B cell (primary cell): ENCODE results near the gene EFR3B. TPM values are rescaled to one million over a fixed set of nuclear protein-coding genes. Genes with fewer than 3 reads are reported as not detected.

Experiments
- ATAC-seq: fragments of 200-7000 bp; cut with Tn5 transposase; one replicate; pipeline ENCODE4 v1.10.0; 2021; ENCODE audit warnings: low read depth, mild to moderate bottlenecking, moderate number of reproducible peaks, moderate library complexity
- CTCF ChIA-PET: fragments of 350-600 bp; sonication (Branson Sonifier 250); formaldehyde crosslinking; loops from one replicate; lab custom pipeline; 2021; ENCODE audit warnings: antibody characterized with exemption, inconsistent platforms; lab: Charles Lee
- POLR2A ChIA-PET: fragments of 350-600 bp; sonication (Branson Sonifier 250); formaldehyde crosslinking; loops from one replicate; lab custom pipeline; 2021; ENCODE audit warnings: antibody characterized with exemption; lab: Charles Lee
- DNase-seq: peaks from one replicate; pipeline ENCODE4 v3.0.0; 2013
- H2AFZ ChIP-seq: 2 replicates; pipeline ENCODE4 v1.6.1; 2012; ENCODE audit warnings: mild to moderate bottlenecking, low read depth, low read length; ENCODE audit not compliant: insufficient read depth, poor library complexity, severe bottlenecking
- H3K27ac ChIP-seq, 2 donors: 1 replicate in 1 of 2; 2 replicates in 1 of 2; pipeline ENCODE4 v1.5.1; 2012 to 2013; ENCODE audit warnings: low read length in 2 of 2, mild to moderate bottlenecking in 2 of 2, moderate library complexity in 1 of 2
- H3K27me3 ChIP-seq, 4 experiments: fragments of 200-600 bp in 1 of 4; sonication (generic) in 1 of 4; replicated peaks in 1 of 4; 1 replicate in 2 of 4; 2 replicates in 2 of 4; pipeline versions ENCODE4 v1.6.1 to v1.7.0; 2013 to 2016; ENCODE audit warnings: low read length in 3 of 4, mild to moderate bottlenecking in 2 of 4, mixed read lengths in 1 of 4, moderate library complexity in 1 of 4; ENCODE audit not compliant: insufficient read depth in 4 of 4, control insufficient read depth in 3 of 4; ENCODE audit errors: control extremely low read depth in 1 of 4
- H3K36me3 ChIP-seq, 2 experiments: replicated peaks in 1 of 2; 1 replicate in 1 of 2; 2 replicates in 1 of 2; pipeline versions ENCODE4 v1.6.1 to v1.7.1; 2013; ENCODE audit warnings: low read length in 1 of 2; ENCODE audit not compliant: insufficient read depth in 2 of 2, control insufficient read depth in 1 of 2; ENCODE audit errors: control extremely low read depth in 1 of 2, extremely low read depth in 1 of 2
- H3K4me1 ChIP-seq, 2 donors: fragments of 200-600 bp in 1 of 2; sonication (generic) in 1 of 2; 1 replicate in 1 of 2; 2 replicates in 1 of 2; pipeline versions ENCODE4 v1.5.1 to v1.6.1; 2013 to 2017; ENCODE audit warnings: low read length in 2 of 2; ENCODE audit not compliant: control insufficient read depth in 2 of 2, insufficient read depth in 2 of 2
- H3K4me2 ChIP-seq: replicated peaks from 2 replicates; pipeline ENCODE3; 2012; ENCODE audit warnings: mild to moderate bottlenecking, low read depth, low read length; ENCODE audit not compliant: poor library complexity, severe bottlenecking
- H3K4me3 ChIP-seq, 5 experiments: fragments of 200-600 bp in 1 of 5; sonication (generic) in 1 of 5; 1 replicate in 3 of 5; 2 replicates in 2 of 5; pipeline versions ENCODE4 v1.5.1 to v1.7.0; 2011 to 2016; ENCODE audit warnings: low read length in 4 of 5, mild to moderate bottlenecking in 4 of 5, low read depth in 2 of 5, control low read depth in 1 of 5, moderate library complexity in 1 of 5; ENCODE audit not compliant: insufficient read depth in 1 of 5; ENCODE audit errors: control extremely low read depth in 1 of 5, extremely low read depth in 1 of 5
- H3K79me2 ChIP-seq: fragments of 200-600 bp; sonication (generic); one replicate; pipeline ENCODE4 v1.6.0; 2016; ENCODE audit warnings: low read length; ENCODE audit not compliant: control insufficient read depth, insufficient read depth
- H3K9ac ChIP-seq: fragments of 200-600 bp; sonication (generic); 2 replicates; pipeline ENCODE4 v1.6.1; 2017; ENCODE audit warnings: mild to moderate bottlenecking, low read length, moderate library complexity
- H3K9me3 ChIP-seq, 3 donors: one replicate each; pipeline versions ENCODE4 v1.6.1 to v1.7.1; 2013; ENCODE audit warnings: low read length in 2 of 3; ENCODE audit not compliant: control insufficient read depth in 2 of 3, insufficient read depth in 1 of 3; ENCODE audit errors: control extremely low read depth in 1 of 3
- H4K20me1 ChIP-seq: 2 replicates; pipeline ENCODE4 v1.6.0; 2012; ENCODE audit warnings: mild to moderate bottlenecking, low read length; ENCODE audit not compliant: insufficient read depth, control insufficient read depth, poor library complexity, severe bottlenecking
- H3K27ac Mint-ChIP-seq: one replicate; pipeline ENCODE4 v1.8.0; 2021; ENCODE audit warnings: mixed read lengths
- H3K27me3 Mint-ChIP-seq: one replicate; pipeline ENCODE4 v1.8.0; 2021; ENCODE audit warnings: mixed read lengths
- H3K4me1 Mint-ChIP-seq: one replicate; pipeline ENCODE4 v1.8.0; 2021; ENCODE audit warnings: mixed read lengths
- H3K4me3 Mint-ChIP-seq: one replicate; pipeline ENCODE4 v1.8.0; 2021; ENCODE audit warnings: mixed read lengths
- H3K9me3 Mint-ChIP-seq: one replicate; pipeline ENCODE4 v1.8.0; 2022; ENCODE audit warnings: mixed read lengths; ENCODE audit not compliant: insufficient read depth
- EZH2 ChIP-seq: IDR thresholded peaks from 2 replicates; pipeline ENCODE4 v1.6.1; 2012; ENCODE audit warnings: borderline replicate concordance, low read depth, mild to moderate bottlenecking, moderate library complexity, low read length; ENCODE audit not compliant: insufficient read depth, poor library complexity, severe bottlenecking
- WGBS: methylation state at CpG from one replicate; pipeline ENCODE4 v1.1.5; 2013; ENCODE audit warnings: missing lambda C conversion rate; ENCODE audit not compliant: insufficient coverage; 5-methylcytosine and 5-hydroxymethylcytosine counted together
- intact Hi-C: fragments of 100-400 bp; cut with micrococcal nuclease; formaldehyde crosslinking; loops from one replicate; pipeline ENCODE4 v1.10.0; 2022
- polyA plus RNA-seq: library from polyadenylated mRNA; depleted of rRNA; stranded (reverse); fragments of >200 nt; gene quantifications from 2 replicates; pipeline ENCODE4 v1.2.3, GENCODE V29; 2012
- total RNA-seq, 2 donors: library from RNA; stranded (reverse); fragments of 120-200 nt in 1 of 2; gene quantifications; 1 replicate in 1 of 2; 2 replicates in 1 of 2; pipeline versions ENCODE4 v1.2.3 to v1.2.4, GENCODE V29; 2013 to 2022
- TF ChIP-seq, protein P1 (sequence below): fragments of 200-600 bp; IDR thresholded peaks from one replicate; pipeline ENCODE4 v1.8.0; 2022; ENCODE audit warnings: antibody characterized with exemption, mild to moderate bottlenecking

Gene EFR3B
- total and polyA plus RNA-seq, 2 donors (not counting 1 experiment from before 2014, with no cell fraction given): 0.15 TPM; not detected in 1

DNA sequence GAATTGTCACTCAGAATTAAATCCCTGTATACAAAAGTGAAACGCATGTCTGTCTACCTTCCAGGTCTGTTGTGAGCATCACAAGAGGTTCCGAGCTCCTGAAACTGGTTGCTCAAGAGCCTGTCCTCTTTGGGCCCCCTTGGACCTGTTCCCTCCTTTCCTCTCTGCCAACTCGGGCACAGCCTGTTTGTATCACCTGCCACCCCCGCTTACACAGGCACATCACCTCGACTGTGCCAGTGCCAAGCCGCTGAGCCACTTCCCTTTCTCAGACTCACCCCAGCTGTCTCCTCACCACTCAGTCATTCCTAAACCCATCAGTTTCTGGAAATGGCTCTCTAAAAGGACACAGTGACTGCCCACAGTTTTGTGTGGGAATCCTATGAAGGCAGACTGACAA lies 3.1 kb downstream of the EFR3B start:
- H3K27ac Mint-ChIP-seq: no peak overlapping the region
- POLR2A ChIA-PET: no interaction called here

DNA sequence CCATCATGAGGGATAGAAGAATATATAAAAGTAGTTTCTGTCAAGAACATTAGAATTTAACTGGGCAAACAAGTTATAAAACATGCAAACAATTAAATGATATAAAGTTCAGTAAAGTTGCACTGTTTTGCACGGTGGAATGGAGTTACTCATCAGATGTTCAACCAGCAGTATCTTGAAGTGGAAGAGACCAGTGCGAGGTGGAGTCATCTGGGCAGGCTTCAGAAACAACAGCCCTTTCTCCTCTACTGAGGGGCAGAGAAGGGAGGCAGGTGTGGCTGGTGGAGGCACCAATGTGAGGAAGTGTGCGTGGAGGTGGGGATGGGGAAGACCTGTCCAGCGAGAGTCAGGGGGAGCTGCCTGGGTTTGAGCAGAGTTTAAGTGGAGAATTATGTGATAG lies 7.5 kb downstream of the EFR3B start:
- Mint-ChIP-seq H3K4me3 (no peak overlapping the region), H3K27me3 (peaks cover 34% of the 10 kb centered on the region), H3K9me3 (no peaks in the 10 kb centered on the region), H3K4me1 (peaks cover 6% of the 10 kb centered on the region), H3K27ac (no peak overlapping the region)
- 100% methylated on average over 3 of the region's 4 CpGs for WGBS
- ATAC-seq (no peak), DNase-seq (no peak)
- no peak overlapping the region for H2AFZ ChIP-seq
- H3K4me3 ChIP-seq: no peak overlapping the region
- CTCF ChIA-PET: no interaction called here
- no peaks in the 10 kb centered on the region for H3K79me2 ChIP-seq
- no peak overlapping the region for H3K9ac ChIP-seq
- no peaks in the 10 kb centered on the region for H3K9me3 ChIP-seq
- peaks cover 0 to 7% of the 10 kb centered on the region in 2 donors for H3K4me1 ChIP-seq
- no peaks in the 10 kb centered on the region for H4K20me1 ChIP-seq
- intact Hi-C loops: loop anchor here (10.0 kb wide), 1 partner anchor 115 kb away; the partner anchor contains the start of gene POMC
- no peak overlapping the region for H3K27ac ChIP-seq
- POLR2A ChIA-PET: no interaction called here
- peaks cover 0 to 16% (median 10%) of the 10 kb centered on the region in 4 experiments for H3K27me3 ChIP-seq
- TF ChIP-seq, protein P1, sequence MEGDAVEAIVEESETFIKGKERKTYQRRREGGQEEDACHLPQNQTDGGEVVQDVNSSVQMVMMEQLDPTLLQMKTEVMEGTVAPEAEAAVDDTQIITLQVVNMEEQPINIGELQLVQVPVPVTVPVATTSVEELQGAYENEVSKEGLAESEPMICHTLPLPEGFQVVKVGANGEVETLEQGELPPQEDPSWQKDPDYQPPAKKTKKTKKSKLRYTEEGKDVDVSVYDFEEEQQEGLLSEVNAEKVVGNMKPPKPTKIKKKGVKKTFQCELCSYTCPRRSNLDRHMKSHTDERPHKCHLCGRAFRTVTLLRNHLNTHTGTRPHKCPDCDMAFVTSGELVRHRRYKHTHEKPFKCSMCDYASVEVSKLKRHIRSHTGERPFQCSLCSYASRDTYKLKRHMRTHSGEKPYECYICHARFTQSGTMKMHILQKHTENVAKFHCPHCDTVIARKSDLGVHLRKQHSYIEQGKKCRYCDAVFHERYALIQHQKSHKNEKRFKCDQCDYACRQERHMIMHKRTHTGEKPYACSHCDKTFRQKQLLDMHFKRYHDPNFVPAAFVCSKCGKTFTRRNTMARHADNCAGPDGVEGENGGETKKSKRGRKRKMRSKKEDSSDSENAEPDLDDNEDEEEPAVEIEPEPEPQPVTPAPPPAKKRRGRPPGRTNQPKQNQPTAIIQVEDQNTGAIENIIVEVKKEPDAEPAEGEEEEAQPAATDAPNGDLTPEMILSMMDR: no peak
- TF ChIP-seq EZH2: no peak
- H3K4me2 ChIP-seq: no peak overlapping the region
- H3K36me3 ChIP-seq: no peaks in the 10 kb centered on the region

More for the DNA sequence above, 3.1 kb downstream of the EFR3B start:
- intact Hi-C loops: loop anchor here (5.0 to 10.0 kb wide), 5 partner anchors 82 to 627 kb away; partner anchors contain the start of genes CENPO, DTNB, NCOA1 and POMC
- TF ChIP-seq, protein P1: no peak
- TF ChIP-seq EZH2: no peak
- no peaks in the 10 kb centered on the region for H3K79me2 ChIP-seq
- H3K36me3 ChIP-seq: no peaks in the 10 kb centered on the region
- CTCF ChIA-PET: interaction anchor here (1.0 kb wide), 1 partner anchor 84 kb away, joined by 3 read pairs; no protein-coding TSS in a partner anchor
- peaks cover 0 to 46% (median 25%) of the 10 kb centered on the region in 4 experiments for H3K27me3 ChIP-seq
- no peaks in the 10 kb centered on the region for H3K9me3 Mint-ChIP-seq
- peak overlapping the region; percentile 65 for H3K4me3 Mint-ChIP-seq
- no peaks in the 10 kb centered on the region for H4K20me1 ChIP-seq
- no peak overlapping the region for H3K4me2 ChIP-seq
- peaks cover 28% of the 10 kb centered on the region for H3K4me1 Mint-ChIP-seq
- H3K4me3 ChIP-seq: no peak overlapping the region
- peaks cover 57% of the 10 kb centered on the region for H3K27me3 Mint-ChIP-seq
- DNase-seq: peak; percentile 30
- H3K4me1 ChIP-seq: peaks cover 23 to 30% of the 10 kb centered on the region in 2 donors
- H2AFZ ChIP-seq: no peak overlapping the region
- no peak for ATAC-seq
- no peaks in the 10 kb centered on the region for H3K9me3 ChIP-seq
- whole genome bisulfite sequencing: 17% methylated on average over 6 of the region's 6 CpGs
- H3K9ac ChIP-seq: no peak overlapping the region
- no peak overlapping the region for H3K27ac ChIP-seq
